Subcutaneous adipose tissue (tissue), 4 donors: ENCODE results near the gene SUMO3. TPM values are rescaled to one million over a fixed set of nuclear protein-coding genes. Genes with fewer than 3 reads are reported as not detected.

ENCODE experiments used
- CTCF ChIP-seq: fragments of 450-650 bp; IDR thresholded peaks from one replicate; pipeline ENCODE4 v1.5.1; 2016; ENCODE audit warnings: low read depth, mild to moderate bottlenecking, control low read depth, antibody characterized with exemption, moderate library complexity
- total RNA-seq, 4 donors: library from RNA; depleted of rRNA; stranded (reverse); fragments of >200 nt; gene quantifications; one replicate each; pipeline ENCODE4 v1.1.0, GENCODE V29; 2016

SUMO3 gene
- total RNA-seq, 4 donors from 2014 or later, result 41.3 to 77.0 (median 59.4) TPM

GRCh38 chr21:44771896-44772525 lies 45.9 kb downstream of the SUMO3 start:
- TF ChIP-seq CTCF, result no peak

- TF ChIP-seq CTCF, result no peak
Measured at GRCh38 chr21:44767834-44768831, 49.7 kb downstream of the SUMO3 start.

GRCh38 chr21:44766818-44767354 lies 51.0 kb downstream of the SUMO3 start:
- TF ChIP-seq CTCF, result no peak

- no peak for TF ChIP-seq CTCF
Measured at GRCh38 chr21:44766014-44766817, 51.6 kb downstream of the SUMO3 start.

- TF ChIP-seq CTCF, result no peak
Measured at GRCh38 chr21:44765231-44766013, 52.4 kb downstream of the SUMO3 start.

GRCh38 chr21:44764319-44765230 lies 53.3 kb downstream of the SUMO3 start:
- no peak for TF ChIP-seq CTCF
